Measurements from ENCODE around the gene WWC1. TPM values are rescaled to one million over a fixed set of nuclear protein-coding genes. Genes with fewer than 3 reads are reported as not detected.

Gene WWC1
- total RNA-seq, 1 donor from 2014 or later = 48.6 TPM

DNA sequence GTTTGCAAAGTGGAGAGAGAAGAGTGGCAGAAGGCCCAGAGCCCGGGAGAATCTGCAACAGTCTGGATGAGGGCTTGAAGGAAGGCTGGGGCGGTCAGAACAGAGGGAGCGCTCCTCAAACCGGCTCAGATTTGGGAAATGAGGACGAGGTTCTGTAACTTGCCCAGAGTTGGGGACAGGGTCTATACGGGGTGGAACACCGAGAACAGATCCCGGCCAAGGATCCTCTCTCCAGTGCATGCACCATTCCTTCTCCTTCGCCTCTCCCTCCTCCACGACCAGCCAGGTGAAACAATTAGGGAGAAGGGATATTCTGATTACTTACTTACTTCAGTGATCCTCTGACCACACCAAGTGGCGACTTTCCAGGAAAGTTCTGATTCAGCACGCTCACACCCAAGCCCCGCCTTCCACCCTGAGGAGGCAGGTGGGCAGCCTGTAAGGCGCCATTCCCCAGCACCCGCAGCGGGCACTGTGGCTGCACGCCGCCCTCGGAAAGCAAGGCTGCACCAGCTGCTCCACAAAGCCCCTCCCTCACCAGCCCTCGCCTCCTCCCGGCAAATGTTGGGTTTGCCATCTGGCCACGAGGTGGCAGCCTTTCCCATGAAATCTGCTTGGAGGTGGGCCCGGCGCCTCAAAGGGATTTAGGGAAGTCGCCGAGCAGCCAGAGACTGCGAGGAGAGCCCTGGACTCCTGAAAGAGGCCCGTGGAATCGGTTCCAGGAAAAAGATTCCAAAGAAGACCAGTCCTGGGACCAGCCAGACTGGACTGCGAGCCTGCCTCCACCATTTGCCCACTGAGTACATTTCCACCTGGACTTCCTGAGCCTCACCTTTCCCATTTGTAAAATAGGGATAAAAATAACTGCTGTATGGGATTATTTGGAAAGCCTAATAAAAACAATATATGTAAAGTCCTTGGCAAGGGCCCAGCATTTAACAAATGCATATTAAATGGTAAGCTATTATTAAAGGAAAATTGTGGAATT is 22.2 kb upstream of the WWC1 start:
- Mint-ChIP-seq H3K4me3 (ENCODE audit: unreplicated experiment) (peak overlapping the region; percentile 74), H3K36me3 (ENCODE audit: low read depth, unreplicated experiment) (peaks cover 4% of the 10 kb centered on the region), H3K27ac (ENCODE audit: unreplicated experiment) (peak overlapping the region; percentile 71), H3K27me3 (ENCODE audit: low read depth, unreplicated experiment) (peaks cover 11% of the 10 kb centered on the region), H3K9me3 (ENCODE audit: unreplicated experiment) (peaks cover 11% of the 10 kb centered on the region), H3K4me1 (ENCODE audit: low read depth, unreplicated experiment) (peaks cover 13% of the 10 kb centered on the region)
- DNase-seq (ENCODE audit: low read depth) (peak; percentile 72), FAIRE-seq (peak; percentile 34)
- no peaks in the 10 kb centered on the region for H3K9me3 ChIP-seq (ENCODE audit: insufficient read depth, low read depth, low read length)
- TF ChIP-seq EZH2 (IDR thresholded peaks at IDR 0.05; ENCODE audit: insufficient read depth, low read length) (no peak), CTCF (IDR thresholded peaks at IDR 0.05; ENCODE audit: insufficient read depth, low read depth, low read length) (peak; percentile 70)
- no peaks in the 10 kb centered on the region for H3K79me2 ChIP-seq (ENCODE audit: insufficient read depth, low read length)
- H3K4me2 ChIP-seq (ENCODE audit: low read length) = peak overlapping the region; percentile 89
- peak overlapping the region; percentile 64 for H3K9ac ChIP-seq (ENCODE audit: low read length)
- peak overlapping the region; percentile 67 for H2AFZ ChIP-seq (ENCODE audit: low read depth, low read length)
- H3K27ac ChIP-seq (ENCODE audit: low read depth, low read length) = no peak overlapping the region
- no peaks in the 10 kb centered on the region for H3K36me3 ChIP-seq (ENCODE audit: insufficient read depth, low read length)
- peak overlapping the region; percentile 48 for H3K4me3 ChIP-seq (ENCODE audit: insufficient read depth, low read depth, low read length)
- H3K4me1 ChIP-seq (ENCODE audit: insufficient read depth, low read length) = peaks cover 6% of the 10 kb centered on the region
- H3K27me3 ChIP-seq (ENCODE audit: insufficient read depth, low read length) = no peaks in the 10 kb centered on the region
- H4K20me1 ChIP-seq (ENCODE audit: insufficient read depth, low read length) = no peaks in the 10 kb centered on the region

GRCh38 chr5:168269937-168270330 is 21.5 kb upstream of the WWC1 start:
- Mint-ChIP-seq H3K9me3 (ENCODE audit: unreplicated experiment) (peaks cover 11% of the 10 kb centered on the region), H3K4me1 (ENCODE audit: low read depth, unreplicated experiment) (peaks cover 13% of the 10 kb centered on the region)

More at GRCh38 chr5:168269937-168270330, 21.5 kb upstream of the WWC1 start:
- H4K20me1 ChIP-seq (ENCODE audit: insufficient read depth, low read length) = no peaks in the 10 kb centered on the region
- H3K36me3 Mint-ChIP-seq (ENCODE audit: low read depth, unreplicated experiment) = peaks cover 3% of the 10 kb centered on the region
- peak overlapping the region; percentile 74 for H3K4me3 Mint-ChIP-seq (ENCODE audit: unreplicated experiment)
- H3K79me2 ChIP-seq (ENCODE audit: insufficient read depth, low read length) = no peaks in the 10 kb centered on the region
- H3K27ac ChIP-seq (ENCODE audit: low read depth, low read length) = no peak overlapping the region
- no peaks in the 10 kb centered on the region for H3K9me3 ChIP-seq (ENCODE audit: insufficient read depth, low read depth, low read length)
- H2AFZ ChIP-seq (ENCODE audit: low read depth, low read length) = no peak overlapping the region
- peak overlapping the region; percentile 71 for H3K27ac Mint-ChIP-seq (ENCODE audit: unreplicated experiment)
- H3K4me1 ChIP-seq (ENCODE audit: insufficient read depth, low read length) = peaks cover 6% of the 10 kb centered on the region
- DNase-seq (ENCODE audit: low read depth) (no peak), FAIRE-seq (no peak)
- H3K27me3 ChIP-seq (ENCODE audit: insufficient read depth, low read length) = peaks cover 3% of the 10 kb centered on the region
- H3K9ac ChIP-seq (ENCODE audit: low read length) = peak overlapping the region; percentile 64
- H3K4me2 ChIP-seq (ENCODE audit: low read length) = peak overlapping the region; percentile 89
- no peak overlapping the region for H3K4me3 ChIP-seq (ENCODE audit: insufficient read depth, low read depth, low read length)
- TF ChIP-seq EZH2 (IDR thresholded peaks at IDR 0.05; ENCODE audit: insufficient read depth, low read length) (no peak), CTCF (IDR thresholded peaks at IDR 0.05; ENCODE audit: insufficient read depth, low read depth, low read length) (no peak)
- peaks cover 11% of the 10 kb centered on the region for H3K27me3 Mint-ChIP-seq (ENCODE audit: low read depth, unreplicated experiment)
- H3K36me3 ChIP-seq (ENCODE audit: insufficient read depth, low read length) = no peaks in the 10 kb centered on the region
